ENCODE measurements around the gene SAMD5. TPM values are rescaled to one million over a fixed set of nuclear protein-coding genes. Genes with fewer than 3 reads are reported as not detected.
A peak's percentile ranks its signal among the peaks of the same experiment; 100 is the strongest.
"Not testable (repeated sequence)": the region's sequence is repeated elsewhere in the genome, so short reads cannot be mapped to it uniquely, and the experiment has no call there.

The SAMD5 gene
- total RNA-seq, 1 donor from 2014 or later = 0.40 TPM

GRCh38 chr6:147538821-147539220 is 30.3 kb downstream of the SAMD5 start:
- no peak for DNase-seq (ENCODE audit: low read depth)
- TF ChIP-seq CTCF (conservative IDR thresholded peaks at IDR 0.05; ENCODE audit: low read depth, low read length) = no peak
- no peak overlapping the region for H3K4me3 ChIP-seq (ENCODE audit: low read depth, low read length)

GRCh38 chr6:147540075-147540474 is 31.6 kb downstream of the SAMD5 start:
- no peak overlapping the region for H3K4me3 ChIP-seq (ENCODE audit: low read depth, low read length)
- no peak for TF ChIP-seq CTCF (conservative IDR thresholded peaks at IDR 0.05; ENCODE audit: low read depth, low read length)
- no peak for DNase-seq (ENCODE audit: low read depth)

GRCh38 chr6:147542436-147542835 is 33.9 kb downstream of the SAMD5 start:
- not testable (repeated sequence) for DNase-seq (ENCODE audit: low read depth); H3K4me3 ChIP-seq (ENCODE audit: low read depth, low read length)

GRCh38 chr6:147544420-147544819 is 35.9 kb downstream of the SAMD5 start:
- DNase-seq (ENCODE audit: low read depth) = no peak
- TF ChIP-seq CTCF (conservative IDR thresholded peaks at IDR 0.05; ENCODE audit: low read depth, low read length) = no peak
- H3K4me3 ChIP-seq (ENCODE audit: low read depth, low read length) = no peak overlapping the region

GRCh38 chr6:147546501-147547368 is 38.2 kb downstream of the SAMD5 start:
- TF ChIP-seq CTCF (conservative IDR thresholded peaks at IDR 0.05; ENCODE audit: low read depth, low read length) = peak; percentile 4
- no peak for DNase-seq (ENCODE audit: low read depth)
- H3K4me3 ChIP-seq (ENCODE audit: low read depth, low read length) = no peak overlapping the region

GRCh38 chr6:147547369-147547902 is 38.9 kb downstream of the SAMD5 start:
- no peak overlapping the region for H3K4me3 ChIP-seq (ENCODE audit: low read depth, low read length)
- no peak for TF ChIP-seq CTCF (conservative IDR thresholded peaks at IDR 0.05; ENCODE audit: low read depth, low read length)
- no peak for DNase-seq (ENCODE audit: low read depth)

GRCh38 chr6:147548921-147549475 is 40.5 kb downstream of the SAMD5 start:
- peak; percentile 81 for DNase-seq (ENCODE audit: low read depth)
- H3K4me3 ChIP-seq (ENCODE audit: low read depth, low read length) = no peak overlapping the region
- no peak for TF ChIP-seq CTCF (conservative IDR thresholded peaks at IDR 0.05; ENCODE audit: low read depth, low read length)
